K562 (cell line): ENCODE data around the gene PHACTR2. TPM values are rescaled to one million over a fixed set of nuclear protein-coding genes. Genes with fewer than 3 reads are reported as not detected.

Experiments used
- ATAC-seq: fragments of 200-7000 bp; cut with Tn5 transposase; 3 replicates; pipeline ENCODE4 v1.9.1; 2020; ENCODE audit warnings: moderate library complexity
- BruUV-seq: library from RNA; stranded (reverse); fragments of 400-500 nt; replicated peaks from 2 replicates; lab custom pipeline; 2021; lab: Mats Ljungman, UMichigan
- CTCF ChIA-PET: fragments of 300-600 bp; formaldehyde crosslinking; extraction: SDS; loops from one replicate; lab custom pipeline; 2021; ENCODE audit warnings: low intra/inter-chr PET ratio; lab: Yijun Ruan, JAX
- POLR2A ChIA-PET: fragments of 300-600, 350-650 bp; sonication (Branson Sonifier 250); formaldehyde crosslinking; extraction: SDS; loops from one replicate; lab custom pipeline; 2021; ENCODE audit warnings: antibody characterized with exemption, inconsistent platforms; lab: Yijun Ruan, JAX
- DNase-seq, 4 experiments: peaks; one replicate each; pipeline versions ENCODE4 v3.0.0 to v3.0.0-alpha.2; 2011 to 2018; ENCODE audit warnings: low spot score in 3 of 4, mixed read lengths in 3 of 4; ENCODE audit errors: extremely low read depth in 1 of 4
- FAIRE-seq: peaks from 2 replicates; lab custom pipeline; 2011; peaks lifted over from hg19 to GRCh38; lab: Jason Lieb, UNC
- H2AFZ ChIP-seq: 2 replicates; pipeline ENCODE4 v1.6.0; 2011; ENCODE audit warnings: low read depth, low read length, control low read depth, inconsistent platforms
- H3K27ac ChIP-seq: fragments of 200-600 bp; 3 replicates; pipeline ENCODE4 v1.8.0; 2011; ENCODE audit warnings: low read depth, mild to moderate bottlenecking, control low read depth, inconsistent platforms, low read length, moderate library complexity, mixed read lengths; ENCODE audit errors: extremely low read depth
- H3K27me3 ChIP-seq, 2 experiments: fragments of 300-600 bp in 1 of 2; 2 replicates in 1 of 2; 3 replicates in 1 of 2; pipeline versions ENCODE4 v1.6.0 to v1.8.0; 2011; ENCODE audit warnings: inconsistent platforms in 2 of 2, low read length in 2 of 2, mild to moderate bottlenecking in 1 of 2, mixed read lengths in 1 of 2, moderate library complexity in 1 of 2; ENCODE audit not compliant: control insufficient read depth in 2 of 2, insufficient read depth in 2 of 2
- H3K36me3 ChIP-seq: fragments of 300-600 bp; 3 replicates; pipeline ENCODE4 v1.8.0; 2011; ENCODE audit warnings: mild to moderate bottlenecking, low read length, inconsistent platforms; ENCODE audit not compliant: control insufficient read depth, insufficient read depth
- H3K4me1 ChIP-seq, 2 experiments: fragments of 200-600 bp in 1 of 2; replicated peaks in 1 of 2; 2 replicates in 1 of 2; 3 replicates in 1 of 2; pipeline versions ENCODE4 v1.5.1 to v1.8.0; 2011; ENCODE audit warnings: inconsistent platforms in 2 of 2, low read length in 2 of 2, mild to moderate bottlenecking in 1 of 2, mixed read lengths in 1 of 2, moderate library complexity in 1 of 2; ENCODE audit not compliant: control insufficient read depth in 2 of 2, insufficient read depth in 2 of 2
- H3K4me2 ChIP-seq: 2 replicates; pipeline ENCODE4 v1.6.1; 2011; ENCODE audit warnings: low read length, control low read depth, inconsistent platforms, mixed read lengths; ENCODE audit not compliant: insufficient read depth
- H3K4me3 ChIP-seq: fragments of 200-600 bp; sonication (generic), shearing (Covaris generic); 2 replicates; pipeline ENCODE4 v1.5.1; 2016; ENCODE audit warnings: control low read depth, inconsistent platforms
- H3K79me2 ChIP-seq: fragments of 200-600 bp; 3 replicates; pipeline ENCODE4 v1.8.0; 2011; ENCODE audit warnings: low read length, inconsistent platforms; ENCODE audit not compliant: control insufficient read depth, insufficient read depth
- H3K9ac ChIP-seq, 2 experiments: 2 replicates each; pipeline versions ENCODE4 v1.6.0 to v1.6.1; 2011; ENCODE audit warnings: low read depth in 2 of 2, low read length in 2 of 2, control low read depth in 1 of 2, inconsistent platforms in 1 of 2, mild to moderate bottlenecking in 1 of 2, mixed read lengths in 1 of 2; ENCODE audit not compliant: insufficient read depth in 1 of 2
- H3K9me1 ChIP-seq: one replicate; pipeline ENCODE4 v1.6.0; 2011; ENCODE audit warnings: inconsistent platforms, mild to moderate bottlenecking, low read length, moderate library complexity; ENCODE audit not compliant: control insufficient read depth, insufficient read depth
- H3K9me3 ChIP-seq: replicated peaks from 2 replicates; pipeline ENCODE4 v1.5.1; 2011; ENCODE audit warnings: low read depth, low read length, inconsistent platforms; ENCODE audit not compliant: control insufficient read depth, insufficient read depth
- H4K20me1 ChIP-seq: replicated peaks from 2 replicates; pipeline ENCODE4 v1.6.1; 2011; ENCODE audit warnings: low read length, inconsistent platforms, mixed read lengths; ENCODE audit not compliant: control insufficient read depth, insufficient read depth
- CHD7 ChIP-seq: fragments of 200-600 bp; sonication (generic); IDR thresholded peaks from one replicate; pipeline ENCODE4 v1.6.1; 2012; ENCODE audit warnings: mild to moderate bottlenecking, low read depth, low read length, inconsistent platforms
- FIP1L1 ChIP-seq: fragments of 200-400 bp; formaldehyde crosslinking; IDR thresholded peaks from 2 replicates; pipeline ENCODE4 v1.6.1; 2018; ENCODE audit warnings: mild to moderate bottlenecking, low read depth, low read length; ENCODE audit not compliant: poor library complexity, severe bottlenecking
- GATAD2B ChIP-seq: fragments of 450-650 bp; IDR thresholded peaks from 2 replicates; pipeline ENCODE4 v1.6.1; 2017; ENCODE audit warnings: mild to moderate bottlenecking, borderline replicate concordance
- HDAC3 ChIP-seq: fragments of 450-650 bp; IDR thresholded peaks from 2 replicates; pipeline ENCODE4 v1.6.1; 2018; ENCODE audit warnings: borderline replicate concordance, mild to moderate bottlenecking, moderate library complexity; ENCODE audit not compliant: partially characterized antibody
- POLR2A ChIP-seq: fragments of 450-650 bp; conservative IDR thresholded peaks from 2 replicates; pipeline ENCODE4 v1.6.1; 2016
- PTRF ChIP-seq: fragments of 450-650 bp; IDR thresholded peaks from 2 replicates; pipeline ENCODE4 v1.6.1; 2016; ENCODE audit warnings: mild to moderate bottlenecking, missing genetic modification characterization, missing compliant biosample characterization
- TAF15 ChIP-seq: fragments of 200-400 bp; formaldehyde crosslinking; IDR thresholded peaks from 2 replicates; pipeline ENCODE4 v1.6.1; 2017; ENCODE audit warnings: mild to moderate bottlenecking, low read depth, low read length, moderate library complexity
- WGBS: fragments of 100-300 bp; shearing (Covaris generic); methylation state at CpG from one replicate; pipeline ENCODE4 v1.1.6; 2016; ENCODE audit warnings: low coverage, mixed read lengths; ENCODE audit not compliant: insufficient coverage; ENCODE audit errors: missing lambda C conversion rate; 5-methylcytosine and 5-hydroxymethylcytosine counted together
- in situ Hi-C: fragments of 300-500 bp; cut with MboI; formaldehyde crosslinking; loops from 4 replicates; pipeline ENCODE4 v1.15.0; 2018; ENCODE audit warnings: inconsistent platforms, mixed read lengths
- intact Hi-C: fragments of 100-400 bp; cut with micrococcal nuclease; formaldehyde crosslinking; loops from 2 replicates; pipeline ENCODE4 v1.14.2; 2022
- polyA plus RNA-seq, 8 experiments: library from polyadenylated mRNA; depleted of rRNA in 4 of 8; stranded (reverse) in 5 of 8; unstranded in 3 of 8; fragments of >200 nt; fragmentation: Nextera tagmentation in 2 of 8; fragmentation: Illumina TruSeq in 1 of 8; extraction: Ambion mirVana in 2 of 8; extraction: Trizol in 1 of 8; gene quantifications; 2 replicates each; pipeline versions ENCODE4 v1.2.1 to v1.2.3, GENCODE V29; 2011 to 2014; ENCODE audit warnings: inconsistent platforms in 1 of 8, missing spikeins in 1 of 8
- total RNA-seq, 7 experiments: library from RNA; depleted of rRNA in 6 of 7; stranded (reverse); fragments of >200 nt in 6 of 7; fragmentation: Illumina TruSeq in 2 of 7; extraction: Trizol in 2 of 7; gene quantifications; 2 replicates each; pipeline versions ENCODE4 v1.2.1 to v1.2.3, GENCODE V29; 2011 to 2021; ENCODE audit warnings: low replicate concordance in 1 of 7

Gene PHACTR2
- total and polyA plus RNA-seq, 9 of the 15 experiments (the other 6 are each of a cell fraction or from before 2014, with no cell fraction given), result 5.3 to 52.5 (median 22.9) TPM

- TF ChIP-seq TAF15 (no peak), GATAD2B (no peak)
Observed at GRCh38 chr6:143656026-143656425, 21.7 kb upstream of the PHACTR2 start (continued).

DNA sequence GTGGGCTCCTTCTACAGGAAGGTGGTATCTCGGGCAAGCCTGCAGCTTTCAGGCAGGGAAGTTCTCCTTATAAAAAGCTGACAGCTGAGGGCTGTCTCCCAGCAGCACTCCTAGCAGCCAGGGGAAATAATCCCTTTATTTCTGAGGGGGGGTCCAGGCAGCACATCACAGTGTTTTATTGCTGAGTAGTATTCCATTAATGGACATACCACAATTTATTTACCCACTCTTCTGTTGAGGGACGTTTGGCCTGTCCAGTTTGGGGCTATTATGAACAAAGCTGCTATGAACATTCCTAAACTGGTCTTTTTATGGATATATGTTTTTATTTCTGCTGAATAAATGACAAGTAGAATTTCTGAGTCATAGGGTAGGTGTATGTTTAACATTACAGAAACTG, 20.0 kb upstream of the PHACTR2 start:
- Histone ChIP-seq H4K20me1 (no peaks in the 10 kb centered on the region), H3K9me3 (no peaks in the 10 kb centered on the region; the same call in 1 of the 2 replicates), H3K4me1 (no peaks in the 10 kb centered on the region), H3K9ac (no peak overlapping the region), H3K79me2 (no peaks in the 10 kb centered on the region), H3K27ac (no peak overlapping the region), H2AFZ (no peak overlapping the region), H3K4me3 (no peak overlapping the region), H3K9me1 (no peaks in the 10 kb centered on the region), H3K4me2 (no peak overlapping the region), H3K36me3 (no peaks in the 10 kb centered on the region), H3K27me3 (peaks cover 0 to 2% of the 10 kb centered on the region in 2 experiments; a peak in 1 of 5 replicates)
- ChIA-PET CTCF (no interaction called here), POLR2A (no interaction called here)
- FAIRE-seq, result no peak
- WGBS, result 15% methylated on average over 2 of the region's 2 CpGs
- in situ Hi-C loops (no loop called here), intact Hi-C loops (no loop called here)
- no peak for DNase-seq
- no peak for ATAC-seq
- TF ChIP-seq HDAC3 (no peak), PTRF (tag) (no peak), CHD7 (no peak), POLR2A (no peak), FIP1L1 (no peak)
- no TSS peak for BruUV-seq
